Activated CD8-positive, alpha-beta T cell treated with anti-CD3 and anti-CD28 coated beads for 36 hours (primary cell): ENCODE data around the gene CNP. TPM values are rescaled to one million over a fixed set of nuclear protein-coding genes. Genes with fewer than 3 reads are reported as not detected.

Experiments used
- ATAC-seq: fragments of 200-7000 bp; cut with Tn5 transposase; one replicate; pipeline ENCODE4 v1.10.0; 2021; ENCODE audit warnings: mild to moderate bottlenecking, moderate library complexity
- CTCF ChIA-PET: fragments of 350-600 bp; sonication (Branson Sonifier 250); formaldehyde crosslinking; loops from one replicate; lab custom pipeline; 2021; ENCODE audit warnings: antibody characterized with exemption; lab: Charles Lee
- POLR2A ChIA-PET: fragments of 350-600 bp; sonication (Branson Sonifier 250); formaldehyde crosslinking; loops from one replicate; lab custom pipeline; 2021; ENCODE audit warnings: antibody characterized with exemption; lab: Charles Lee
- DNase-seq: peaks from one replicate; pipeline ENCODE4 v3.0.0-alpha.2; 2020
- H3K27ac Mint-ChIP-seq: one replicate; pipeline ENCODE4 v1.8.0; 2021; ENCODE audit warnings: mild to moderate bottlenecking, mixed read lengths
- H3K27me3 Mint-ChIP-seq: one replicate; pipeline ENCODE4 v1.8.0; 2021; ENCODE audit warnings: mixed read lengths
- H3K36me3 Mint-ChIP-seq: one replicate; pipeline ENCODE4 v1.8.0; 2021; ENCODE audit warnings: low read depth, mixed read lengths
- H3K4me1 Mint-ChIP-seq: one replicate; pipeline ENCODE4 v1.8.0; 2021; ENCODE audit warnings: low read depth, mixed read lengths
- H3K4me3 Mint-ChIP-seq: one replicate; pipeline ENCODE4 v1.8.0; 2021; ENCODE audit warnings: mild to moderate bottlenecking, moderate library complexity, mixed read lengths
- H3K9me3 Mint-ChIP-seq: one replicate; pipeline ENCODE4 v1.8.0; 2021; ENCODE audit warnings: mixed read lengths
- CTCF ChIP-seq: fragments of 200-600 bp; IDR thresholded peaks from one replicate; pipeline ENCODE4 v1.8.0; 2022; ENCODE audit warnings: antibody characterized with exemption, mild to moderate bottlenecking
- intact Hi-C: fragments of 100-400 bp; cut with micrococcal nuclease; formaldehyde crosslinking; loops from one replicate; pipeline ENCODE4 v1.10.0; 2022
- total RNA-seq, 2 experiments: library from RNA; stranded (reverse); gene quantifications; one replicate each; pipeline ENCODE4 v1.2.3, GENCODE V29; 2021

CNP gene
- total RNA-seq, 2 experiments from 2014 or later, result 50.1 to 54.5 TPM

GRCh38 chr17:42016411-42016831 lies 49.8 kb downstream of the CNP start:
- intact Hi-C loops, result no loop called here
- Mint-ChIP-seq H3K9me3 (no peaks in the 10 kb centered on the region), H3K27me3 (no peaks in the 10 kb centered on the region), H3K4me3 (peak overlapping the region; percentile 97), H3K36me3 (peaks cover 26% of the 10 kb centered on the region), H3K4me1 (peaks cover 57% of the 10 kb centered on the region), H3K27ac (peak overlapping the region; percentile 96)
- DNase-seq (peak; percentile 36), ATAC-seq (no peak)
- CTCF ChIA-PET, result interaction anchor here (0.5 to 7.5 kb wide), 11 partner anchors 10 to 419 kb away, joined by 3 to 110 read pairs (median 11); partner anchors contain the start of genes DHX58, KAT2A, KCNH4 and ODAD4
- TF ChIP-seq CTCF, result no peak
- POLR2A ChIA-PET, result interaction anchor here (0.8 to 3.6 kb wide), 12 partner anchors 13 to 328 kb away, joined by 3 to 41 read pairs (median 5); partner anchors contain the start of genes CNP and EIF1

GRCh38 chr17:42016941-42017865 lies 50.6 kb downstream of the CNP start, which contains the start of gene DNAJC7:
Gene DNAJC7, minus strand, starts transcription at chr17:42017439. Its CDS starts 23 bp downstream, at chr17:42017416.
- ATAC-seq (peak; percentile 85), DNase-seq (peak; percentile 94)
- ChIA-PET POLR2A (interaction anchor here (0.5 to 5.5 kb wide), 21 partner anchors 13 to 328 kb away, joined by 3 to 41 read pairs (median 5); partner anchors contain the start of genes CNP, DHX58, EIF1 and KAT2A), CTCF (interaction anchor here (0.7 to 7.5 kb wide), 23 partner anchors 9 to 561 kb away, joined by 3 to 110 read pairs (median 4); partner anchors contain the start of genes ACLY, CNP, DHX58 and GHDC)
- TF ChIP-seq CTCF, result no peak
- intact Hi-C loops, result no loop called here
- peak within 1 kb of the TSS; percentile 96 for H3K27ac Mint-ChIP-seq
- peak within 1 kb of the TSS; percentile 97 for H3K4me3 Mint-ChIP-seq
- H3K36me3 Mint-ChIP-seq, result peaks cover 25% of the 10 kb centered on the region
- H3K4me1 Mint-ChIP-seq, result peaks cover 54% of the 10 kb centered on the region
- no peaks in the 10 kb centered on the region for H3K27me3 Mint-ChIP-seq
- H3K9me3 Mint-ChIP-seq, result no peaks in the 10 kb centered on the region

GRCh38 chr17:42017866-42018200 lies 51.2 kb downstream of the CNP start:
- intact Hi-C loops, result no loop called here
- ATAC-seq (peak; percentile 22), DNase-seq (peak; percentile 59)
- POLR2A ChIA-PET, result interaction anchor here (0.5 to 5.5 kb wide), 16 partner anchors 13 to 174 kb away, joined by 3 to 41 read pairs (median 5); partner anchors contain the start of genes ACLY, CNP, DHX58 and KAT2A
- Mint-ChIP-seq H3K27ac (peak overlapping the region; percentile 96), H3K27me3 (no peaks in the 10 kb centered on the region), H3K9me3 (no peaks in the 10 kb centered on the region), H3K4me1 (peaks cover 51% of the 10 kb centered on the region), H3K4me3 (peak overlapping the region; percentile 97), H3K36me3 (peaks cover 25% of the 10 kb centered on the region)
- CTCF ChIA-PET, result interaction anchor here (0.8 to 7.5 kb wide), 21 partner anchors 8 to 560 kb away, joined by 3 to 110 read pairs (median 4); partner anchors contain the start of genes ACLY, DHX58, GHDC and KAT2A
- TF ChIP-seq CTCF, result no peak

- ATAC-seq, result no peak
- Mint-ChIP-seq H3K4me3 (peak overlapping the region; percentile 97), H3K27ac (peak overlapping the region; percentile 96), H3K36me3 (peaks cover 22% of the 10 kb centered on the region), H3K4me1 (peaks cover 46% of the 10 kb centered on the region), H3K9me3 (no peaks in the 10 kb centered on the region), H3K27me3 (no peaks in the 10 kb centered on the region)
- ChIA-PET POLR2A (interaction anchor here (0.7 to 5.5 kb wide), 11 partner anchors 9 to 102 kb away, joined by 3 to 41 read pairs (median 5); partner anchors contain the start of genes ACLY, CNP, DHX58 and KAT2A), CTCF (interaction anchor here (0.8 to 7.5 kb wide), 20 partner anchors 8 to 560 kb away, joined by 3 to 110 read pairs (median 5); partner anchors contain the start of genes ACLY, CNP, DHX58 and GHDC)
- intact Hi-C loops, result no loop called here
- TF ChIP-seq CTCF, result no peak
- DNase-seq, result peak; percentile 12
Measured at GRCh38 chr17:42018339-42018738, 51.7 kb downstream of the CNP start.
